KMS-11 (cell line): ENCODE measurements around the gene TPMT.

Experiments
- H2AFZ ChIP-seq: fragments of 200-600 bp; sonication (generic); 2 replicates; pipeline ENCODE4 v1.6.1; 2016; ENCODE audit warnings: antibody characterized with exemption, mixed run types, low read depth
- H3K27ac ChIP-seq: fragments of 200-600 bp; sonication (generic); 2 replicates; pipeline ENCODE4 v1.6.1; 2016; ENCODE audit warnings: mild to moderate bottlenecking, mixed run types
- H3K27me3 ChIP-seq: fragments of 200-600 bp; sonication (generic); 2 replicates; pipeline ENCODE4 v1.6.1; 2017; ENCODE audit warnings: mild to moderate bottlenecking, low read depth, mixed run types, moderate library complexity; ENCODE audit not compliant: insufficient read depth
- H3K36me3 ChIP-seq: fragments of 200-600 bp; sonication (generic); 2 replicates; pipeline ENCODE4 v1.6.1; 2017; ENCODE audit warnings: mild to moderate bottlenecking, mixed run types; ENCODE audit not compliant: insufficient read depth
- H3K4me1 ChIP-seq: fragments of 200-600 bp; sonication (generic); 2 replicates; pipeline ENCODE4 v1.6.1; 2016; ENCODE audit warnings: mild to moderate bottlenecking, low read depth, mixed run types; ENCODE audit not compliant: poor library complexity, severe bottlenecking
- H3K4me2 ChIP-seq: fragments of 200-600 bp; sonication (generic); 2 replicates; pipeline ENCODE4 v1.7.0; 2016; ENCODE audit warnings: mild to moderate bottlenecking, mixed run types
- H3K4me3 ChIP-seq: fragments of 200-600 bp; sonication (generic); IDR thresholded peaks from 2 replicates; pipeline ENCODE4 v1.6.1; 2017; ENCODE audit warnings: low read depth, low read length, mixed read lengths; ENCODE audit not compliant: insufficient read depth
- H3K79me2 ChIP-seq: fragments of 200-600 bp; sonication (generic); 2 replicates; pipeline ENCODE4 v1.6.1; 2016; ENCODE audit warnings: low read depth, mixed run types; ENCODE audit not compliant: insufficient read depth
- H3K9ac ChIP-seq: fragments of 200-600 bp; sonication (generic); 2 replicates; pipeline ENCODE4 v1.6.1; 2016; ENCODE audit warnings: mild to moderate bottlenecking, mixed run types
- H4K20me1 ChIP-seq: fragments of 200-600 bp; sonication (generic); 2 replicates; pipeline ENCODE4 v1.6.1; 2016; ENCODE audit warnings: mild to moderate bottlenecking, mixed run types; ENCODE audit not compliant: insufficient read depth
- CTCF ChIP-seq: fragments of 200-600 bp; sonication (generic); conservative IDR thresholded peaks from 2 replicates; pipeline ENCODE4 v1.6.1; 2017; ENCODE audit warnings: low read depth, mild to moderate bottlenecking, antibody characterized with exemption, low read length, moderate library complexity, mixed read lengths

The TPMT gene

GRCh38 chr6:18183766-18184165, 28.9 kb upstream of the TPMT start:
- Histone ChIP-seq H3K4me3 (no peak overlapping the region), H3K4me1 (no peaks in the 10 kb centered on the region), H4K20me1 (no peaks in the 10 kb centered on the region), H3K4me2 (no peak overlapping the region), H3K9ac (no peak overlapping the region), H3K27ac (no peak overlapping the region), H2AFZ (no peak overlapping the region), H3K79me2 (no peaks in the 10 kb centered on the region), H3K27me3 (no peaks in the 10 kb centered on the region), H3K36me3 (no peaks in the 10 kb centered on the region)
- no peak for TF ChIP-seq CTCF

GRCh38 chr6:18182568-18182967, 27.7 kb upstream of the TPMT start:
- H3K9ac ChIP-seq, result no peak overlapping the region
- H3K4me1 ChIP-seq, result no peaks in the 10 kb centered on the region
- no peak overlapping the region for H2AFZ ChIP-seq
- TF ChIP-seq CTCF, result no peak
- no peak overlapping the region for H3K4me3 ChIP-seq
- H3K36me3 ChIP-seq, result no peaks in the 10 kb centered on the region
- H3K27ac ChIP-seq, result no peak overlapping the region
- H3K79me2 ChIP-seq, result no peaks in the 10 kb centered on the region
- no peak overlapping the region for H3K4me2 ChIP-seq
- H3K27me3 ChIP-seq, result no peaks in the 10 kb centered on the region
- H4K20me1 ChIP-seq, result no peaks in the 10 kb centered on the region

GRCh38 chr6:18179770-18180356, 25.0 kb upstream of the TPMT start:
- Histone ChIP-seq H3K79me2 (no peaks in the 10 kb centered on the region), H3K9ac (no peak overlapping the region), H3K4me2 (no peak overlapping the region), H3K4me1 (no peaks in the 10 kb centered on the region), H3K27ac (no peak overlapping the region), H2AFZ (no peak overlapping the region), H3K36me3 (no peaks in the 10 kb centered on the region), H4K20me1 (no peaks in the 10 kb centered on the region), H3K27me3 (no peaks in the 10 kb centered on the region), H3K4me3 (no peak overlapping the region)
- TF ChIP-seq CTCF, result no peak

GRCh38 chr6:18178960-18179615, 24.2 kb upstream of the TPMT start:
- no peak for TF ChIP-seq CTCF
- Histone ChIP-seq H3K36me3 (no peaks in the 10 kb centered on the region), H3K4me2 (no peak overlapping the region), H3K9ac (no peak overlapping the region), H4K20me1 (no peaks in the 10 kb centered on the region), H3K4me3 (no peak overlapping the region), H3K4me1 (no peaks in the 10 kb centered on the region), H3K27ac (no peak overlapping the region), H3K27me3 (no peaks in the 10 kb centered on the region), H2AFZ (no peak overlapping the region), H3K79me2 (no peaks in the 10 kb centered on the region)
